ENCODE measurements around the gene CEP55. TPM values are rescaled to one million over a fixed set of nuclear protein-coding genes. Genes with fewer than 3 reads are reported as not detected.

CEP55 gene
- total and polyA plus RNA-seq, 2 of the 8 experiments (the other 6 are each of a cell fraction or from before 2014, with no cell fraction given), result 7.0 to 19.6 TPM

- Histone ChIP-seq H4K91ac (replicated peaks; ENCODE audit: insufficient read length, low read length) (no peak overlapping the region), H2BK5ac (ENCODE audit: low read depth, low read length) (no peak overlapping the region), H2BK20ac (ENCODE audit: low read length) (no peak overlapping the region), H3K27me3 (replicated peaks in 1 of 4; ENCODE audit: control insufficient read depth in 3 of 4, extremely low read depth in 1 of 4, insufficient read depth in 3 of 4, low read length in 3 of 4) (no peaks in the 10 kb centered on the region), H3K36me3 (ENCODE audit: control insufficient read depth in 2 of 4, insufficient read depth in 4 of 4, low read length in 3 of 4) (no peaks in the 10 kb centered on the region), H3K23me2 (ENCODE audit: low read depth, low read length) (no peaks in the 10 kb centered on the region), H3K18ac (ENCODE audit: extremely low read depth, low read length) (no peak overlapping the region), H3K9me3 (ENCODE audit: insufficient read depth in 2 of 2, low read depth in 1 of 2, low read length in 1 of 2) (no peaks in the 10 kb centered on the region), H3K79me2 (ENCODE audit: control insufficient read depth in 1 of 2, insufficient read depth in 2 of 2, low read length in 2 of 2) (no peaks in the 10 kb centered on the region), H4K8ac (ENCODE audit: extremely low read depth, insufficient read depth, low read length) (no peak overlapping the region), H3K4ac (replicated peaks; ENCODE audit: insufficient read length, low read depth, low read length) (no peak overlapping the region), H2BK120ac (replicated peaks; ENCODE audit: low read depth, low read length) (no peak overlapping the region), H3K4me2 (ENCODE audit: insufficient read depth in 1 of 2, low read depth in 2 of 2, low read length in 2 of 2) (no peak overlapping the region), H3K14ac (ENCODE audit: insufficient read length) (no peak overlapping the region), H3K4me1 (replicated peaks in 1 of 4; ENCODE audit: control insufficient read depth in 3 of 4, insufficient read depth in 4 of 4, low read length in 3 of 4) (peaks cover 0 to 5% (median 2%) of the 10 kb centered on the region in 4 experiments; a peak in 3 of 7 replicates), H3K4me3 (ENCODE audit: extremely low read depth in 1 of 4, insufficient read depth in 2 of 4, low read depth in 3 of 4, low read length in 4 of 4) (no peak overlapping the region), H2AK5ac (ENCODE audit: low read depth, low read length) (no peak overlapping the region), H3K27ac (ENCODE audit: low read depth, low read length) (no peak overlapping the region), H2BK15ac (ENCODE audit: low read length) (no peak overlapping the region), H2AFZ (ENCODE audit: low read length) (no peak overlapping the region), H3K79me1 (ENCODE audit: low read depth, low read length) (no peaks in the 10 kb centered on the region), H4K5ac (ENCODE audit: insufficient read length, low read depth, low read length) (no peak overlapping the region), H4K20me1 (replicated peaks in 1 of 2; ENCODE audit: control insufficient read depth in 1 of 2, insufficient read depth in 2 of 2, low read length in 2 of 2) (no peaks in the 10 kb centered on the region), H3K56ac (replicated peaks; ENCODE audit: insufficient read length, low read depth, low read length) (no peak overlapping the region), H2BK12ac (ENCODE audit: low read depth, low read length) (no peak overlapping the region), H3K23ac (ENCODE audit: insufficient read length) (no peak overlapping the region), H3K9ac (replicated peaks in 1 of 4; ENCODE audit: extremely low read depth in 1 of 4, low read depth in 3 of 4, low read length in 3 of 4) (no peak overlapping the region)
- ChIA-PET POLR2A (ENCODE audit: partially characterized antibody) (no interaction called here), CTCF (ENCODE audit: partially characterized antibody) (interaction anchor here (0.6 to 2.8 kb wide), 10 partner anchors 8 to 86 kb away, joined by 3 to 19 read pairs (median 5); partner anchors contain the start of gene MYOF)
- no peak for TF ChIP-seq TEAD4 (IDR thresholded peaks at IDR 0.05; ENCODE audit: low read depth, low read length)
- TF ChIP-seq SUZ12 (IDR thresholded peaks at IDR 0.05; ENCODE audit: low read length), result no peak
- TF ChIP-seq TAF1 (IDR thresholded peaks at IDR 0.05; ENCODE audit: low read depth, low read length), result no peak
- TF ChIP-seq KDM5A (IDR thresholded peaks at IDR 0.05; ENCODE audit: low read length), result no peak
- no peak for TF ChIP-seq RBBP5 (IDR thresholded peaks at IDR 0.05; ENCODE audit: borderline replicate concordance, low read depth, low read length)
- no peak for TF ChIP-seq CTBP2 (IDR thresholded peaks at IDR 0.05; ENCODE audit: borderline replicate concordance, insufficient read depth, insufficient read length, low read length)
- no peak for TF ChIP-seq TCF12 (IDR thresholded peaks at IDR 0.05; ENCODE audit: low read depth, low read length)
- TF ChIP-seq SIRT6 (IDR thresholded peaks at IDR 0.05; ENCODE audit: low read length), result no peak
- 92% methylated on average over 9 of the region's 9 CpGs; no CpG with 5 or more reads in 1 of the 2 experiments for WGBS, 2 experiments (ENCODE audit: extremely low coverage in 1 of 2, insufficient coverage in 1 of 2, insufficient read length in 1 of 2, insufficient replicate concordance in 2 of 2, low coverage in 1 of 2, low lambda C conversion rate in 2 of 2, missing lambda C conversion rate in 1 of 2)
- FAIRE-seq (no peak), DNase-seq (ENCODE audit: low read depth in 1 of 2, low spot score in 2 of 2) (no peak)
These were observed 33.5 kb upstream of the CEP55 start for GRCh38 chr10:93462881-93463280.

All from H1 (cell line).